ENCODE data around the gene GPR15LG.
"Not testable (repeated sequence)": the region's sequence is repeated elsewhere in the genome, so short reads cannot be mapped to it uniquely, and the experiment has no call there.

GPR15LG gene

GRCh38 chr10:84166620-84167288, 6.8 kb upstream of the GPR15LG start:
- no peak for DNase-seq

- DNase-seq = not testable (repeated sequence)
Measured at GRCh38 chr10:84167289-84167653, 6.3 kb upstream of the GPR15LG start.

GRCh38 chr10:84168382-84168781, 5.2 kb upstream of the GPR15LG start:
- DNase-seq = not testable (repeated sequence)

- DNase-seq = not testable (repeated sequence)
Measured at GRCh38 chr10:84171237-84171636, 2.4 kb upstream of the GPR15LG start.

GRCh38 chr10:84171700-84172466, 1.7 kb upstream of the GPR15LG start:
- DNase-seq = not testable (repeated sequence)

GRCh38 chr10:84172467-84173356, 889 bp upstream of the GPR15LG start:
- no peak for DNase-seq

- DNase-seq = no peak
Measured at GRCh38 chr10:84175436-84175835, 1.8 kb downstream of the GPR15LG start.

- DNase-seq = no peak
Measured at GRCh38 chr10:84176351-84176750, 2.8 kb downstream of the GPR15LG start.

- no peak for DNase-seq
Measured at GRCh38 chr10:84176836-84177474, 3.4 kb downstream of the GPR15LG start.

- DNase-seq = no peak
Measured at GRCh38 chr10:84177541-84178141, 4.0 kb downstream of the GPR15LG start.

- DNase-seq = no peak
Measured at GRCh38 chr10:84178160-84178609, 4.6 kb downstream of the GPR15LG start.

- DNase-seq = peak; percentile 62
Measured at GRCh38 chr10:84179059-84179710, 5.6 kb downstream of the GPR15LG start.

- DNase-seq = not testable (repeated sequence)
Measured at GRCh38 chr10:84180386-84180785, 6.8 kb downstream of the GPR15LG start.

- DNase-seq = no peak
Measured at GRCh38 chr10:84181631-84182030, 8.0 kb downstream of the GPR15LG start.

GRCh38 chr10:84184517-84184916, 10.9 kb downstream of the GPR15LG start:
- no peak for DNase-seq

- no peak for DNase-seq
Measured at GRCh38 chr10:84185526-84186175, 12.1 kb downstream of the GPR15LG start.

- no peak for DNase-seq
Measured at GRCh38 chr10:84188815-84189214, 15.2 kb downstream of the GPR15LG start.

GRCh38 chr10:84190621-84191020, 17.0 kb downstream of the GPR15LG start:
- DNase-seq = no peak

GRCh38 chr10:84191106-84191505, 17.5 kb downstream of the GPR15LG start:
- no peak for DNase-seq

GRCh38 chr10:84193327-84193726, 19.7 kb downstream of the GPR15LG start:
- no peak for DNase-seq

GRCh38 chr10:84193846-84194423, 20.3 kb downstream of the GPR15LG start:
- no peak for DNase-seq

All from DMS 273 treated with DMSO at 0.1 percent for 48 hours (cell line).